ENCODE measurements around the gene SOX6.

- TF ChIP-seq CTCF (IDR thresholded peaks at IDR 0.05), result no peak
- TF ChIP-seq POLR2A (IDR thresholded peaks at IDR 0.05), result no peak
These were observed 371.1 kb downstream of the SOX6 start for GRCh38 chr11:15985127-15985859.
